ENCODE results near the gene UBASH3B.

UBASH3B gene

DNA sequence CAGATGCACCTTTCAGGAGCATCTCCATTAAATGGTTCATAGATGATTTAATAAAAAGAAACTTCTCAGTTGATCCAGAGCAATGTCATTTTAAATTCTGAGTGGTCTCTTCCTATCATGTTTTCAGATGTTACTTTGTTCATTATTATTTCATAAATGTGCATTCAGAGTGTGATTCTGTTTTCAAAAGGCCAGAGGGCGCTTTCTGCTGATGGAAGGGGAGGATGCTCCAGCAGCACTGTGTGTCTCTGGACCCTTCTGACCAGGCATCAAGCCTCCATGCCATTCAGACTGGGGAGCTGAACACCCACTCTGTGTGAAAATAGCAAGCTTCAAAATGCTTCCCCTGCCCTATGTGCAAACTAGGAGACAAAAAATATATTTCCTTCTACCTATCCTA lies 158.9 kb downstream of the UBASH3B start:
- TF ChIP-seq, protein P1, sequence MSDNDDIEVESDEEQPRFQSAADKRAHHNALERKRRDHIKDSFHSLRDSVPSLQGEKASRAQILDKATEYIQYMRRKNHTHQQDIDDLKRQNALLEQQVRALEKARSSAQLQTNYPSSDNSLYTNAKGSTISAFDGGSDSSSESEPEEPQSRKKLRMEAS (IDR thresholded peaks at IDR 0.05): no peak
- peak; percentile 37; the same call in 1 of the 2 replicates for TF ChIP-seq RAD21 (IDR thresholded peaks at IDR 0.05; ENCODE audit: low read depth)

DNA sequence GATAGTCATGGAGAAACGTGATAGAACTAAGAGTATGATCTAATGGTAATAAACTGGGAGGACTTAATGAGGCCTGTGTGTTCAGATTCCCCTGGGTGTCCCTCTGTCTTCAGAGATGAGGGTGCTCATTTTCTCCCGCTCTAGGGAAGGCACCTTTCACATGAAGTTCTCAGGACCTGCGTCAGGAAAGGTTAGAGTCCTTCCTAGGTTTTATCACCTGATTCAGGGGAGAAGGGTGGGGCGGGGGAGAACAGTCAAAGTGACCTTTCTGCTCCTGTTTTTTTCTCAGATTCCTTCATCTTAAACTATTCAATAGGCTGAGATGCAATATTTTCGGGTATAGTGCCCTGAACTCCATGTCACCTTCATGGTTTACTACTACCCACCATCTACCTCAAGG lies 160.4 kb downstream of the UBASH3B start:
- TF ChIP-seq TCF12 (IDR thresholded peaks at IDR 0.05; ENCODE audit: low read depth) (no peak), TEAD4 (IDR thresholded peaks at IDR 0.05) (no peak), FOXM1 (IDR thresholded peaks at IDR 0.05; ENCODE audit: borderline replicate concordance, low read depth) (no peak), NFIC (IDR thresholded peaks at IDR 0.05) (no peak), CREB1 (IDR thresholded peaks at IDR 0.05; ENCODE audit: low read depth) (no peak)
- TF ChIP-seq, protein P2, sequence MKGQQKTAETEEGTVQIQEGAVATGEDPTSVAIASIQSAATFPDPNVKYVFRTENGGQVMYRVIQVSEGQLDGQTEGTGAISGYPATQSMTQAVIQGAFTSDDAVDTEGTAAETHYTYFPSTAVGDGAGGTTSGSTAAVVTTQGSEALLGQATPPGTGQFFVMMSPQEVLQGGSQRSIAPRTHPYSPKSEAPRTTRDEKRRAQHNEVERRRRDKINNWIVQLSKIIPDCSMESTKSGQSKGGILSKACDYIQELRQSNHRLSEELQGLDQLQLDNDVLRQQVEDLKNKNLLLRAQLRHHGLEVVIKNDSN (IDR thresholded peaks at IDR 0.05): no peak

DNA sequence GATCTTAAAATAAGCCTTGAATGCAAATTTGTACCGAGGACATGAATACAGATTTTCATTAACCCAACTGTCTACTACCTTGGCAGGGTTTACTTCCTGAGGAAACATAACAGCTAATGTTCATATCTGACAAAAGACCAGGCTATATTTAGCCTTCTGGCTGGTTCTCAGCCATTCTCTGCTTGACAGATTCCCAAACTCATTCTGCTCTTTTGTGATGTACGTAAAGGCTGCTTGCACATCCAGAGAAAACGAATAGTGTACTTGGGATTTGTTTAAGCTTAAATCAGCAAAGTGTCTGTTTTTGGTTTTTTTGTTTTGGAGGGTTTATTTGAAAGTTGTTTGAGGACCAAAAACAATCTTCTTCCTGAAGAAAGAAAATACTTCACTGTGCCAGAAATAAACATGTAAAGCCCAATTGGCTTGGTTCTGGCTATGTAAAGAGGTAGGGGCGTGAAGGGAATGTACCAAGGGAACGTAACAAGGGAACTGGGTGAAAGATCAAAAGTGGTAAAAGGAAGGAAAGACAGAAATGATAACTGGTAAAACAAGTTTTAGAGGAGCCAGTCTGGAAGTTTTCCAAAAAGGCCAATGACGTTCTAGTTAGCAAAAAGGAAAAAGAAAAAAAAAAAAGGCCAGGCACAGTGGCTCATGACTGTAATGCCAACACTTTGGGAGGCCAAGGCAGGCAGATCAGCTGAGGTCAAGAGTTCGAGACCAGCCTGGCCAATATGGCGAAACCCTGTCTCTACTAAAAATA lies 161.4 kb downstream of the UBASH3B start:
- TF ChIP-seq, protein P1 (IDR thresholded peaks at IDR 0.05): no peak
- no peak for TF ChIP-seq TAF1 (IDR thresholded peaks at IDR 0.05; ENCODE audit: low read depth)
- TF ChIP-seq, protein P2 (IDR thresholded peaks at IDR 0.05): no peak
- no peak for TF ChIP-seq YY1 (IDR thresholded peaks at IDR 0.05; ENCODE audit: low read depth)
- TF ChIP-seq NFIC (IDR thresholded peaks at IDR 0.05): peak; percentile 85
- TF ChIP-seq CREB1 (IDR thresholded peaks at IDR 0.05; ENCODE audit: low read depth): 0 out of 2 replicates have a peak, but pooled peaks have one; percentile 35
- no peak for TF ChIP-seq EGR1 (IDR thresholded peaks at IDR 0.05)
- no peak for TF ChIP-seq CEBPB (IDR thresholded peaks at IDR 0.05)

DNA sequence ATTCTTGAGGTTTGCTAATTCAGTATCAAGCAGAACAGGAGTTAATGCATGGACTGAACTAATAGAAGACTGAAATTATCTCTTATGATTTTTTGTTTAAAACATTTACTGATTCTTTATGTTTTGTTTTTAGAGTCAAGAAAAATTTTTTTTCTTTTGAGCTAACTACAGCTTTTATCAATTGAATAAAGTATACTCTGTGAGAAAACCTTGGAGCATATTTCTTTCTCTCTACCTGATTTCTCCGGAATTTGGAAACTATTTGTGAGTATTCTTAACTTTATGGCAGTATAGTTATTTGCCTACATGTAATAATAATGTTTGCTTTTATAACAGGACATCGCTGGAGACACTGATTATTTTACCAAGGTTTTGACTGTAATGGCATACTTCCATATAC lies 164.6 kb downstream of the UBASH3B start:
- TF ChIP-seq CREB1 (IDR thresholded peaks at IDR 0.05; ENCODE audit: low read depth) (no peak), CEBPB (IDR thresholded peaks at IDR 0.05) (no peak), EP300 (IDR thresholded peaks at IDR 0.05; ENCODE audit: borderline replicate concordance) (no peak), TAF1 (IDR thresholded peaks at IDR 0.05; ENCODE audit: low read depth) (no peak), TEAD4 (IDR thresholded peaks at IDR 0.05) (no peak)
- TF ChIP-seq, protein P3, sequence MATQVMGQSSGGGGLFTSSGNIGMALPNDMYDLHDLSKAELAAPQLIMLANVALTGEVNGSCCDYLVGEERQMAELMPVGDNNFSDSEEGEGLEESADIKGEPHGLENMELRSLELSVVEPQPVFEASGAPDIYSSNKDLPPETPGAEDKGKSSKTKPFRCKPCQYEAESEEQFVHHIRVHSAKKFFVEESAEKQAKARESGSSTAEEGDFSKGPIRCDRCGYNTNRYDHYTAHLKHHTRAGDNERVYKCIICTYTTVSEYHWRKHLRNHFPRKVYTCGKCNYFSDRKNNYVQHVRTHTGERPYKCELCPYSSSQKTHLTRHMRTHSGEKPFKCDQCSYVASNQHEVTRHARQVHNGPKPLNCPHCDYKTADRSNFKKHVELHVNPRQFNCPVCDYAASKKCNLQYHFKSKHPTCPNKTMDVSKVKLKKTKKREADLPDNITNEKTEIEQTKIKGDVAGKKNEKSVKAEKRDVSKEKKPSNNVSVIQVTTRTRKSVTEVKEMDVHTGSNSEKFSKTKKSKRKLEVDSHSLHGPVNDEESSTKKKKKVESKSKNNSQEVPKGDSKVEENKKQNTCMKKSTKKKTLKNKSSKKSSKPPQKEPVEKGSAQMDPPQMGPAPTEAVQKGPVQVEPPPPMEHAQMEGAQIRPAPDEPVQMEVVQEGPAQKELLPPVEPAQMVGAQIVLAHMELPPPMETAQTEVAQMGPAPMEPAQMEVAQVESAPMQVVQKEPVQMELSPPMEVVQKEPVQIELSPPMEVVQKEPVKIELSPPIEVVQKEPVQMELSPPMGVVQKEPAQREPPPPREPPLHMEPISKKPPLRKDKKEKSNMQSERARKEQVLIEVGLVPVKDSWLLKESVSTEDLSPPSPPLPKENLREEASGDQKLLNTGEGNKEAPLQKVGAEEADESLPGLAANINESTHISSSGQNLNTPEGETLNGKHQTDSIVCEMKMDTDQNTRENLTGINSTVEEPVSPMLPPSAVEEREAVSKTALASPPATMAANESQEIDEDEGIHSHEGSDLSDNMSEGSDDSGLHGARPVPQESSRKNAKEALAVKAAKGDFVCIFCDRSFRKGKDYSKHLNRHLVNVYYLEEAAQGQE (IDR thresholded peaks at IDR 0.05; ENCODE audit: low read depth): no peak
- TF ChIP-seq, protein P1 (IDR thresholded peaks at IDR 0.05): no peak
- TF ChIP-seq, protein P2 (IDR thresholded peaks at IDR 0.05): no peak

DNA sequence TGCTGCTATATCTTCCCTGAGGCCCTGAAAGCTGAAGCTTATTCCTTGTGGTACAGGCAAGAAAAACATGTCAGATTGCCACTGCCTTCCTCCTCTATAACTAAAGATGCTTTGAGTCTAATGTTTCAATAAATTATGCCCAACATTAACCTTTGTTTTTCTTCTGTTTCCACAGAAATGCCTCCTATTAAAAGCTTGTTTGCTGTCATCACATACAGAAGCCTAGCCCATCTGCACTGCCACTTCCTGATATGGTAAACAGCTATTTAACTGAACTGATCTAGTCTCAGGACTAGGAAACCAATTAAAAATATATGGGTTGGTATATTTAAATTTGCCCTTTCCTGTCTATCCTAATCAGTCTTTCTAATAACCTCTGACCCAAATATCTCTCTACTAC lies 165.6 kb downstream of the UBASH3B start:
- TF ChIP-seq CEBPB (IDR thresholded peaks at IDR 0.05): no peak
- TF ChIP-seq, protein P1 (IDR thresholded peaks at IDR 0.05): no peak
- TF ChIP-seq, protein P3 (IDR thresholded peaks at IDR 0.05; ENCODE audit: low read depth): no peak
- no peak for TF ChIP-seq YY1 (IDR thresholded peaks at IDR 0.05; ENCODE audit: low read depth)
- TF ChIP-seq TCF12 (IDR thresholded peaks at IDR 0.05; ENCODE audit: low read depth): no peak

DNA sequence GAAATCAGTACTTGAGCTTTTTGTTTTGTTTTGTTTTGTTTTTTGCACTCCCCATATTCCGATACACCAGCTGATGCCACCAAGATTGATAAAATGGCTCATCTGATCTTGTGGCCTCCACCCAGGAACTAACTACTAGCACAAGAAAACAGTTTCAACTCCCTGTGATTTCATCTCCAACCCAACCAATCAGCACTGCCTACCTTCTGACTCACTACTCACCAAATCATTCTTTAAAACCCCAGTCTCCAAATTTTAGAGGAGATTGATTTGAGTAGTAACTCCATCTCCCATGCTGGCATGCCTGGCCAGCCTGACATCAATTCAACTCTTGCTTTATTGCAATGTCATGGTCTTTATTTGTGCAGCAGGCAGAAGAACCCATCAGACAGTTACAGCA lies 166.7 kb downstream of the UBASH3B start:
- no peak for TF ChIP-seq RAD21 (IDR thresholded peaks at IDR 0.05; ENCODE audit: low read depth)
- no peak for TF ChIP-seq EP300 (IDR thresholded peaks at IDR 0.05; ENCODE audit: borderline replicate concordance)
- no peak for TF ChIP-seq CEBPB (IDR thresholded peaks at IDR 0.05)
- TF ChIP-seq TCF12 (IDR thresholded peaks at IDR 0.05; ENCODE audit: low read depth): no peak
